Activated T-cell treated with anti-CD3 and anti-CD28 coated beads, Interleukin-2, amount 50 U/mL, for 24 hours (primary cell): ENCODE measurements around the gene MRPS10.

Experiments
- DNase-seq: peaks from one replicate; pipeline ENCODE4 v3.0.0-alpha.2; 2020
- H3K27ac Mint-ChIP-seq: 2 replicates; pipeline ENCODE4 v1.8.0; 2020; ENCODE audit warnings: mild to moderate bottlenecking, mixed read lengths
- H3K27me3 Mint-ChIP-seq: 2 replicates; pipeline ENCODE4 v1.8.0; 2020; ENCODE audit warnings: mixed read lengths
- H3K36me3 Mint-ChIP-seq: 2 replicates; pipeline ENCODE4 v1.8.0; 2020; ENCODE audit warnings: low read depth, mixed read lengths
- H3K4me1 Mint-ChIP-seq: 2 replicates; pipeline ENCODE4 v1.8.0; 2020; ENCODE audit warnings: low read depth, mixed read lengths
- H3K4me3 Mint-ChIP-seq: 2 replicates; pipeline ENCODE4 v1.8.0; 2020; ENCODE audit warnings: mild to moderate bottlenecking, moderate library complexity, mixed read lengths
- H3K9me3 Mint-ChIP-seq: 2 replicates; pipeline ENCODE4 v1.8.0; 2020; ENCODE audit warnings: mixed read lengths

MRPS10 gene

GRCh38 chr6:42162812-42163211, 54.8 kb downstream of the MRPS10 start:
- Mint-ChIP-seq H3K4me1 (peaks cover 5% of the 10 kb centered on the region), H3K27ac (no peak overlapping the region), H3K4me3 (no peak overlapping the region), H3K36me3 (no peaks in the 10 kb centered on the region), H3K27me3 (peaks cover 3% of the 10 kb centered on the region), H3K9me3 (no peaks in the 10 kb centered on the region)
- DNase-seq = no peak

GRCh38 chr6:42162384-42162783, 55.3 kb downstream of the MRPS10 start:
- peaks cover 5% of the 10 kb centered on the region for H3K4me1 Mint-ChIP-seq

GRCh38 chr6:42159431-42160024, 58.1 kb downstream of the MRPS10 start:
- no peak for DNase-seq
- no peaks in the 10 kb centered on the region for H3K36me3 Mint-ChIP-seq
- no peak overlapping the region for H3K27ac Mint-ChIP-seq
- H3K4me3 Mint-ChIP-seq = no peak overlapping the region
- H3K9me3 Mint-ChIP-seq = no peaks in the 10 kb centered on the region
- peaks cover 3% of the 10 kb centered on the region for H3K27me3 Mint-ChIP-seq
- no peaks in the 10 kb centered on the region for H3K4me1 Mint-ChIP-seq

More at GRCh38 chr6:42162384-42162783, 55.3 kb downstream of the MRPS10 start:
- no peak for DNase-seq
- Mint-ChIP-seq H3K36me3 (no peaks in the 10 kb centered on the region), H3K27me3 (peaks cover 3% of the 10 kb centered on the region), H3K9me3 (no peaks in the 10 kb centered on the region), H3K4me3 (no peak overlapping the region), H3K27ac (no peak overlapping the region)

GRCh38 chr6:42158631-42159030, 59.0 kb downstream of the MRPS10 start:
- Mint-ChIP-seq H3K36me3 (no peaks in the 10 kb centered on the region), H3K27ac (no peak overlapping the region), H3K9me3 (no peaks in the 10 kb centered on the region), H3K4me3 (no peak overlapping the region), H3K4me1 (no peaks in the 10 kb centered on the region), H3K27me3 (peaks cover 3% of the 10 kb centered on the region)
- no peak for DNase-seq

- H3K36me3 Mint-ChIP-seq = no peaks in the 10 kb centered on the region
- no peak for DNase-seq
- no peaks in the 10 kb centered on the region for H3K9me3 Mint-ChIP-seq
- H3K27me3 Mint-ChIP-seq = peaks cover 3% of the 10 kb centered on the region
- H3K4me1 Mint-ChIP-seq = no peaks in the 10 kb centered on the region
- H3K27ac Mint-ChIP-seq = no peak overlapping the region
- no peak overlapping the region for H3K4me3 Mint-ChIP-seq
Observed at GRCh38 chr6:42158011-42158410, 59.6 kb downstream of the MRPS10 start.
